Measurements from ENCODE around the gene CA10.

DNA sequence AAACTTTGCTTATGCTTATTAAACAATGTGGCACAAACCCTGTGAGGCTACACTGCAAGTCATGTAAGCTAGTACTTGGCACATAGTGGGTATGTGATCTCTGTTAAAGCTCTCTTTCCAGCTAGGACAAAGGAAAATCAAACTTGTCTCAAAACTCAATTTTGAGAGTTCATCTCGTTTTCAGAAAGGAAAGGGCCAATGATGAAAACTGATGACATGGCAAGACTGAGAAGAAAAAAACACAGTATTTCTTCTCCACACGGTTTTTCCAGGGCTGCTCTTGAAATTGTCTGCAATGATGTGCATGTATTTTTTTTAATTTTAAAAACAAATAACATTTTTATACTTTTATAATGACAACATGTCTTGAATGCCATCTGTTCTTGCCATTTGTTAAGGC, 389.8 kb downstream of the CA10 start:
- TF ChIP-seq CTCF (IDR thresholded peaks at IDR 0.05): no peak
- no peak for TF ChIP-seq POLR2A (IDR thresholded peaks at IDR 0.05)

Measured in vagina (tissue), 2 donors.